DMS 273 treated with DMSO at 0.1 percent for 48 hours (cell line): ENCODE data around the gene WNK4.
"Not testable (repeated sequence)": the region's sequence is repeated elsewhere in the genome, so short reads cannot be mapped to it uniquely, and the experiment has no call there.

Experiments
- DNase-seq: peaks from one replicate; lab custom pipeline; 2025; lab: John Stamatoyannopoulos, UW

Gene WNK4

DNA sequence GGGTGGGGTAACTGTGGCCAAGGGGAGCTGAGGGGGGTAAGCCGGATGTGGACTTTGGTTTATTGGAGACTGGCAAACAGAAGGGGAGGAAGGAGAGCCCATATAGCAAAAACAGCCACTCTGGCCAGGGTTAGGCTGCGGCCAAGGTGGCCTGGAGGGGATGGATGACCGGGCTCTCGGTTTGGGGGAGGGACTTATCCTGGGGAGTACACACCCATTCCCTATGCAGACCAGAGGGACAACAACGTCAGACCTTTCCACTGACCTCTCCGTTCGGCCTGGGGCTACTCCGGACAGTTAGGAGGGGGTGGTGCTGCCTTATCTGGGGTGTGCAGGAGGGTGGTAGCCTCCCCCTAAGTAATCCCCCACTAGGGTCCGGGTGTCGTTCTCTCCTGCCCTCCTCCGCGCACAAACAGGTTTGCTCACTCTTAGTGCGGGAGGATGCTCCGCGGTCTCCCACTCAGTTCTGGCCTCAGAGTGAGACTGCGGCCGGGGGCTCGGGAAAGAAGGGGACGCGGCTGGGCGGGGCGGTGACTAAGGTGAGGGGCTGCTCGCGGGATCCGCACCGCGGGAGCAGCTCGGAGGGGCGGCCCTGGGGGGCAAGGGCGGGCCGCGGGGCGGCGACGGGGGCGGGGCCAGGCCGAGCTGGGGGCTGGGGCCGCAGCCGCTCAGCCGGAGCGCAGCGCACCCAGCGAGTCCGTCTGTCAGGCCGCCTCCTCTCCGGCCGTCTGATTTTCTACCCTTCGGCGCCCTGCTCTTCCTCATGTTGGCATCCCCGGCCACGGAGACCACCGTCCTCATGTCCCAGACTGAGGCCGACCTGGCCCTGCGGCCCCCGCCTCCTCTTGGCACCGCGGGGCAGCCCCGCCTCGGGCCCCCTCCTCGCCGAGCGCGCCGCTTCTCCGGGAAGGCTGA lies at the start of gene WNK4:
WNK4 (plus strand) TSS at position 675 of the 915 bp plus-strand sequence; CDS start at position 764, 89 bp downstream.
- DNase-seq: no peak

DNA sequence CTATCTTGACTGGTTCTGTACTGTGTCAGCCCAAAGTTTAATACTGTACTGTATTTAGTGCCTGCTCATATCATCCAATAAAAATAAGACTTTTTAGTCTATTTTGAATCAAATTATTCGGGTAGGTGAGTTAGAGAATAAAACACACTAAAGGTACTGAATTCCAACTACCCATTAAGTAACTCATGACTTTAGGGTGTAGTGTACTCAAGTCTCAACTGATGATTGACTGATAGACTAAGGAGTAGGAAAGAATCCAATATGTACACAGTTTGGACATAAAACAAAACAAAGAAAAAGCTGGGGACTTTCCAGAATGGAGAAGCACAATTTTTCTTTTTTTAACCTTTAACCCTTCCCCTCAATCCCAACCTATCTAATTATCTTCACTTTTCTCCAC lies 39.7 kb upstream of the WNK4 start:
- no peak for DNase-seq

DNA sequence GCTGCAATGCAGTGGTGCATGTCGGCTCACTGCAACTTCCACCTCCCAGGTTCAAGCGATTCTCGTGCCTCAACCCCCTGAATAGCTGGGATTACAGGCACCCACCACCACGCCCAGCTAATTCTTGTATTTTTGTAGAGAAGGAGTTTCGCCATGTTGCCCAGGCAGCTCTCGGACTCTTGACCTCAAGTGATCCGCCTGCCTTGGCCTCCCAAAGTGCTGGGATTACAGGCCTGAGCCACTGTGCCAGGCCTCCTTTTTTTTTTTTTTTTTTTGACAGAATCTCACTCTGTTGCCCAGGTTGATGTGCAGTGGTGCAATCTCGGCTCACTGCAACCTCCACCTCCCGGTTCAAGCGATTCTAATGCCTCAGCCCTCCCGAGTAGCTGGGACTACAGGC lies 37.5 kb upstream of the WNK4 start:
- DNase-seq: not testable (repeated sequence)

DNA sequence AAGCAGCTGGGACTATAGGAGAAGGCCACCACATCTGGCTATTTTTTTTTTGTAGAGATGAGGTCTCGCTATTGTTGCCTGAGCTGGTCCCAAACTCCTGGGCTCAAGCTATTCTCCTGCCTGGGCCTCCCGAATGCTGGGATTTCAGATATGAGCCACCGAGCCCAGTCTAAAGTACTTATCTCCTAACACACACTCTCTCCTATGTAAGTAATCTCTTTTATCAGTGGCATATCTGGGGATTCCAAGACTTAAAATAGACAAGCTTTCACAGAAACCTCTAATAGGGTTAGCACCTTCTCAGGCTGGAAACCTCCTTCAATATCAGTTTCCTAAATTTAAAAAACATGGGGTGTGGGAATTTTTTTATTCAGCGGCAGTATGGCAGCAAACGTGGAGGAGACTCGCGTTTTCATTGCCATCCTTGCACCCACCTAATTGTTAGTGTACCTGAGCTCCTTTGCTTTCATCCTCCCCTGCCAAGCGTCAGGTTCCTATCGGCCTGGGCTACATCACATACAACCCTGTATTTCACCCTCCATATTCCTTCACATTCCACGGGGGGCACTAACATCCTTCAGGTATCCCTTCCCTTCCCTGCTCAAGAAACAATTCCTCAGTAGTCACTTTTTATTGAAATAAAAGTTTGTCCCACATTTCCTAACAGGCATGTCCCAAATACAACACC lies 36.7 kb upstream of the WNK4 start:
- no peak for DNase-seq

DNA sequence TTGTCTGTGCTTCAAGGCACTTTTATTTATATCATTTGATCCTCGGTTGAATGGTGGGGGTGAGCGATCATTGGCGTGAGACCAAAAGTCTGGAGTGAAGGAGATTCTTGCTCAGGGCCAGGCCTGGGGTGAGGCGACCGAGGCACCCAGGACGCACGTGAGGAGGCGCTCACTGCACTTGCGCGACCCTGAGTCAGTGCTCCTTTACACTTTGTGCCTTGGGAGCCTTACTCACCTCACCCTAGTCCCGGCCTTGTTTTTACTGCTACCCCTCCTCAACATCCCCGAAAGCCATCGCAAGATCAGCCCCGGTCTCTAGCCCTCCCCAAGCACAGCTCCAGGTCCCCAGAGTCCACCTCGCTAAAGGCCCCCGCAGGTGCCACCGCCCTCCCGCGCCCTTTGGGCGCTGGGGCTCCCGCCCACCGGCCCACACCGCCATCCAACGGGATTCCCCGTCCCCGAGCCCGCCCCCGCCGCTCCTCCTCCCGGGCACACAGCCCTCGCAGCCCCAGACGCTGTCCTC lies 36.1 kb upstream of the WNK4 start:
- DNase-seq: no peak

DNA sequence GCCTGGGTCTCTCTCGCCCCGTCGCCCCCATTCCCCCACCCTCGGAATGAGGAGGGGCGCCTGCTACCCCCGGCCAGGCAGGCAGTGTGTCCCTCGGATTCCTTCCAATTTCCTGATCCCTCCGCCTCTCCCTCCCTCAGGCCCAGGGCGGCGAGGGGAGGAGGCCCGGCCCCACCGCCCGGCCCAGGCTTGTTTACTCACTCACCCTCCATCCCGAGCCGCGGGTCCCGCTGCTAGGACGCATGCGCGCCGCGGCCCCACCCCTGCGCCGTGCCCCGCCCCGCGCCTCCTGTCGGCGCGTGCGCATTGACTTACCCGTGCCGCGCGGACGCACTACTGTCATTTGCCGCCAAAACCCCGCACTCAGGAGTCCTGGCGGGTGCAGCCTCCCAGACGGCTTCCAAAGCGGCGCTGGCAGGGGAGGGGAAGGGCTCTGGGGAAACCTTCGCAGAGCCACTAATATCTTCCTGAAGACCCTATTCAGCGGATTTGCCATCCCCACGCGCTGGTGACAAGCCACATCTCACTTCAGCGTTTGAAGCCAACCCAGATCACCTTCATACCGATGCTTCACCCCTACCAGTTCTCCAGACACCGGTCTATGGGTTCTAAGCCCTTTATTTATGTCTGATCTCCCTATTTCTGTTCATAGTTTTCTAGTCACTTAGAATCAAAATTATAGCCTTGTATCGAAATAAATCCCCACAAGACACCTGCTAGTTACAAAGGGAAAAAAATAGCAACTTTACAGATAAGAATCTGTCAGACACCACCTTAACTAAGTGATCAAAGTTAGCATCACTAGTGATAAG lies 35.4 kb upstream of the WNK4 start, which contains the start of gene EZH1:
EZH1 (minus strand) TSS at position 235 of the 812 bp plus-strand sequence. CDS start 16,099 bp downstream, outside the sequence.
- peak; percentile 66 for DNase-seq

DNA sequence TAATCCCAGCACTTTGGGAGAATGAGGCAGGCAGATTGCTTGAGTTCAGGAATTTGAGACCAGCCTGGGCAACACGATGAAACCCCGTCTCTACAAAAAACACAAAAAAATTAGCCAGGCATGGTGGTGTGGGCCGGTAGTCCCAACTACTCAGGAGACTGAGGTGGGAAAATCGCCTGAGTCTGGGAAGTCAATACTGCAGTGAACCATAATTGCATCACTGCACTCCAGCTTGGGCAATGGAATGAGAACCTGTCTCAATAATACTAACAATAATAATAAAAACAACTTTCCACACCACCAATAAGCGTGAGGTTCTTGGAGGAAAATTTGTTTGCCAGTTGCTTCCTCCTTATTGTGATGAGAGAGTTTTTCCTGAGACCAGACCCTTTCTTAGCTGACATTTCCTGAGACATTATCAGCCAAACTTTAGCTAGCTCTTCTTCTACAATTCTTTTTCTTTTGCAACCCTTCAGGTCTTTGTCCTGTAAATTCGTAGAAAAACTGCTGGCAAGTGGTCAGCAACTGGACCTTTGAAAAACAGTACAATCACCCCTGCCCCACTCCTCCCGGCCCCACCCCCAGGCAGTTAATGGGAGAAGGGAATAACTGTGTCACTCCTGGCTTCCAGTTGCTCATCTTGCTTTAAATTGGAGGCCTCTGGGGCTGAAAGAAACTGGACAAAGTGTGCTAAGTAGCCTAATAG lies 32.1 kb upstream of the WNK4 start:
- DNase-seq: no peak

DNA sequence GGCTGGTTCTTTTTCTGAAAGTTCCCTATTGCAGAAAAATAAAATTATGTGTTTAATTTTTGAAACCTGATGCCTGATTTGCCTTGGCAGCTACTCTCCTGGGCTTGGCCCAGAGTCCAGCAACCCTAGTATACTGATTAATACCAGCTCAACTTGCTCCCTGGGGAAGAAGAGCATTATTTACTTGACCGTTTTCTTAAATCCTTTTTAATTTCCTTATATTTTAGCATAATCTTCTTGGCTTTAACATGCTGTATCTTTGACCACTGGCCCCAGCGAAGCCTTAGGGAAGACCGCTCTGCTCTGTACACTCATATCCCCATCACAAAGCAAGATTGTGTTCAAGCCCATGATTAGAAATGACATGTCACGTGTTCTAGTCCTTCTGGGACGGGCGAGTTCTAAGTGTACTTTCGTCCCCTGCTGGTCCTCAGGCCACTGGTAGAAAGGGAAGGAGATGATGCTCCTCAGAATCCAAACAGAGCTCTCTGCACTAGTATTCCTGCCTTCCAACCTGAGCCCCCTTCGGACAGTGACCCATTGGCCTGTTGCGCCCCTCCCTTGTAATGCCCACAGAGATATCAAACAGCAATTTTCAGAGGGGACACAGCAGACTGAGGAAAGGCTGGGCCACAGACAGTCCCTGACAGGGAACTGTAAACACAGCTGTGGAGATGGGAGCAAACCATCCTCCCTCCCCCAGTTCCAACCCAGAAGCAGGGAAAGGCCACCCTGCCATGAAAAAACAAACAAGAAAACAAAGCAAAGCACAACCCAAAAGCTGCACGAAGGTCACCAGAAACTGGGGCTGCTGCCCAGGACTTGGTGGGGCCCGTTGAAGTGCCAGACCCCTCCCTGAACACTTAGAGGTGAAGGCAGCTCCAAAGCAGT lies 31.3 kb upstream of the WNK4 start:
- DNase-seq: no peak

DNA sequence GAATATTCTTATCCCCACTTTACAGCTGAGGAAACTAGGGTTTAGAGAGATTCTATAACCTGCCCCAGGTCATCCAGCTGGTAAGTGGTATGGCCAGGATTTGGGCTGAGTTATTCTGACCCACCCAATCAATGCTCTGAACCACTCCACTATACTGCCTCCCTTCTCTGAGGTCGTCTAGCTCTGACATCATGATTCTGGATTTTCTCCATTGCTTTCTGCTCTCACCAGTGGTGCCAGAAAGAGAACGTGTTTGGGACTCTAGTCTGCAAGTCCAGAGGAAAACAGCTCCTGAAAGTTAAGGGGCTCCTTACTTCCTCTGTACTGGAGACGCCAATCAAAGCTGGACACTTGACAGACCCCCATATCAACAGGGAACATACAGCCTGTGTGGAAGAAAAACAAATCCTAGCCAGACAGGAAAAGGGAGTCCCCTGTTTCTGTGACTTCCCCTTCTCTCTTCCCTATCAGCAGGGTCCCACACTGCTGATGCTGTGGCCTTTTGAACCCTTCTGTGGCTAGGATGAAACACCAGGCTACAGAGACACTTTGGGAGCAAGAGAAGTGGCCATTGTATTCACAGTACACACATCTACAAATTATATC lies 29.6 kb upstream of the WNK4 start:
- no peak for DNase-seq

DNA sequence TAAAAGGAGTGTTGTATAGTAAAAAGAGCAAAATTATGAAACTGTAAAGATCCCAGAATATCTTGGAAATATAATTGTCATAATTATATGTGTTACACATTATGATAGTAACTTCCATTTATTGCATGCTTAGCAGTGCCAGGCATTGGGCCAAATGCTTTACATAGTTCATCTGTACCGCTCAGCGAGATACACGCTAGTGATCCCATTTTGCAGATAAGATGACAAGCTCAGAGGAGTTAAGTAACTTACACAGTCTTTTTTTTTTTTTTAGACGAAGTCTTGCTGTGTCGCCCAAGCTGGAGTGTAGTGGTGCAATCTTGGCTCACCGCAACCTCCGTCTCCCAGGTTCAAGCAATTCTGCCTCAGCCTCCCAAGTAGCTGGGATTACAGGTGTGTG lies 28.8 kb upstream of the WNK4 start:
- DNase-seq: no peak

DNA sequence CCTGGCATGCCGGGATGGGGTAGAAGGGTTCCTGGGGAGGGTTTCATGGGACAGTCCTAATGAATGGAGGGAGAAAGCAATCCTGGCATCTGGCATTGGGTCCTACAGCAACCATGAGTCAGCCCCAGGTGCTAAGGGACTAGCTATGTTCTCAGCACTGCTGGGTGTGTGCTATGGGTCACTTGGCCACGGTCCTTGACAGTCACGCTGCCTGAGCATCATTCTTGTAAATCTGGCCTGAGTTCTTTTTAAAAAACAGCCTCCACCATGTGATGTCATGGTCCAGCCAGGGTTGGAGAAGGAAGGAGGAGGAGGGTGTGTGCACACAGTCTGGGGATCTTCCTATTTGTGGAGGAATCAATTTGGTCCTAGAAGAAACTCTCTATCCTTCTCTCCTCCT lies 25.6 kb upstream of the WNK4 start:
- no peak for DNase-seq

DNA sequence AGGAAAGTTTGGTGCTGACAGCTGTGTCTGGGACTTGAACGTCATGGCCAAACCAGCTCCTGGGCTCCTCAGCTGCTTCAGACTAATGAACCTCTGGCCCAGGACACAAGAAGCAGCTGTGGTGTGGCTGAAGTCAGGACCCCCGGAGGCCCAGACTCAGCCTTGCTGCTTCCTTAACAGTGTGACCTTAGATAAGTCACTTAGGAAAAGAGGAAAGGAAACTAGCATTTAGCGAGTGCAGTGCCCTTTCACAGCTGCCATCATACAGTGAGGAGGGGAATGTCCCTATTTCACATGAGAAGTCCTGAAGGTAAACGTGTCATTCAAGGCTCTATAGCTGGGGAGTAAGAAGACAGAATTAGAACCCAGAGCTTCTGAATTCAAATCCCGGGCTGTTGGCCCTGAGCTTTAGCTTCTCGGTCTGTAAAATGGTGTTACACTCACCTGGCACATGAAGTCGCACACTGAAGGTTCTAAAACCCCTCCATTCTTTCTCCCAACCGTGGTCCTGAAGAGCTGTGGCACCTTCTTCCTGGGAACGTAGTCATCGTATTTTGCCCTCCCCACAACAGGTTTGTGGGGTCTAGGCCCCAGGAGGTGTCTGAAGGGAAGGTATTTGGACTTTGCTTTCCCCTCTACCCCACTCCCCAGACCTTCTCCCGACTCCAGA lies 20.3 kb upstream of the WNK4 start:
- DNase-seq: no peak

DNA sequence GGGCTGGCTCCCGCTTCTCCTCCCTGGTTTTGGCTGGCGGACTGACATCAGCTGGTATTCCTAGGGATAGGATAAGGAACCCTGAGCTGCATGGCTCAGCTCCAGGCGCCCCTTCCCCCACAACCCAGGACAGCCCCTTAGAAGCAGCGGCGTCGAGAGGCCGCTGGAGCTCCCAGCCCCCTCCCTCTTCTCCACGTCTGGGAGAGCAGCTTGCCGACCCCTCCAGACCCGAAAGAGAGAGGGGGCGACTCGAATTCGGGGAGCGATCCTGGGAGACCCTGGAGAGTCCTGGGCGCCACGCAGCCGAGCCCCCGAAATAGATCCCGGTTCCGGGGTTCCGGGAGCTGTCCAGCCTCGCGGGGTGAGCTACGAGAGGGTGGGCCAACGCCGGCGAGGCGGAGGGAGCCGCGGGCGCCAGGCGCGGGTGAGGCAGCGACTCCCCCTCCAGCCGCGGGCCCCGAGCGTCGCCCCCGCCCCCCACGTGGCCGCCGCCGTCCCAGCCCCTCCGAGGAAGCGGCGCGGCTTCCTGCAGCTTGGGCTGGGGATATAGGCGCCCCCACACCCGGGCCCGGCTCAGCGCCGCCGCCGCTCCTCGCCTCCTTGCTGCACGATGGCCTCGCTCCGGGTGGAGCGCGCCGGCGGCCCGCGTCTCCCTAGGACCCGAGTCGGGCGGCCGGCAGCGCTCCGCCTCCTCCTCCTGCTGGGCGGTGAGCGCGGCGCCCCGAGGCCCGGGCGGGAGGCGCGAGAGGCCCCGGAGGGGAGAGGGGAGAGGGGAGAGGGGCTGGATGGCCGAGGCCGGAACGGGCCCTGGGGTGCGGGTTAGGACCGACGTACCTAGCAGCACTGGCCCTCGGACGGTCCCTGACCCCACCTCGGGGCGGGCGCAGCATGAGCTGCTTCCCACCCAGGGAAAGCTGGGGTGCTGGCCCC lies 19.5 kb upstream of the WNK4 start, which contains the start of gene RAMP2:
RAMP2 (plus strand) TSS at position 576 of the 930 bp plus-strand sequence; CDS start at position 611, 35 bp downstream.
- DNase-seq: no peak

DNA sequence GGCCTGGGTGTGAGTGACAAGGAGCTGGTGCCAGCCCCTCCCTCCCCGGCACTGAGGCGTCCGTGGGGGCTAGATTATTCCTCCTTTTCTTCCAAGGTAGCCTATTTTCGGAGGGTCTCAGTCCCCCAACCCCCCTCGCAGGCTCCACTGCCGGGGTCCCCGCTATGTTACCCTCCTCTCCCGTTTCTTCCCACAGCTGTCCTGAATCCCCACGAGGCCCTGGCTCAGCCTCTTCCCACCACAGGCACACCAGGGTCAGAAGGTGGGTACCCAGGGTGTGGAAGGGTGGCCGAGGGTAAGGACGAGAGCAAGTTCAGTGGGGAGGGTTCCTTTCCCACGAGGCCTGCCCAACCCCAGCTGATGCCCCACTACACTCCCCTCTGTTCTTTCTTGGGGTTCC lies 18.8 kb upstream of the WNK4 start:
- DNase-seq: no peak

DNA sequence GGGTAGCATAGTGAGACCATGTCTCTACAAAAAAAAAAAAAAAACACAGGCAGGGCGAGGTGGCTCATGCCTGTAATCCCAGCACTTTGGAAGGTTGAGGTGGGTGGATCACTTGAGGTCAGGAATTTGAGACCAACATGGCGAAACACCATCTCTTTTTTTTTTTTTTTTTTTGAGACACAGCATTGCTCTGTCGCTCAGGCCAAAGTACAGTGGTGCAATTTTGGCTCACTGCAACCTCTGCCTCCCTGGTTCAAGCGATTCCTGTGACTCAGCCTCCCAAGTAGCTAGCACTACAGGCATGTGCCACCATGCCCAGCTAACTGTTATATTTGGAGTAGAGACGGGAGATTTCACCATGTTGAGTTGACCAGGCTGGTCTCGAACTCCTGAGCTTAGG lies 14.3 kb upstream of the WNK4 start:
- DNase-seq: no peak

DNA sequence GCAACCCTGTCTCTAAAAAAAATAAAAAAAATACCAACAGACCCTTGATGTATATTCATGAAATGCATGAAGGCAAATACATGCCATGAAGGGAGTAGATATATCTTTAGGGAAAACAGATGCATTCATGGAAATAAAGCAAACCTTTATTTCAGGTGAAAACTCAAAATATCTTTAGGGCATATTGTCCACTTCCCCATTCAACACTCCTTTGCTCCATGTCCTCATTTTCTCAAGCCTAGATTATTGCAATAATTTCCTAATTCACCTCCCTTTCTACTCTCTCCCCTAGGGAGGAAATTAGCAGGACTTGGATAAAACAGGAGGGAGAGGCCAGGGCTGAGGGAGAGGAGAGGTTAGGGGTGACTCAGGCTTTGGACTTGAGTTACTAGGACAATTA lies 12.9 kb upstream of the WNK4 start:
- DNase-seq: no peak

DNA sequence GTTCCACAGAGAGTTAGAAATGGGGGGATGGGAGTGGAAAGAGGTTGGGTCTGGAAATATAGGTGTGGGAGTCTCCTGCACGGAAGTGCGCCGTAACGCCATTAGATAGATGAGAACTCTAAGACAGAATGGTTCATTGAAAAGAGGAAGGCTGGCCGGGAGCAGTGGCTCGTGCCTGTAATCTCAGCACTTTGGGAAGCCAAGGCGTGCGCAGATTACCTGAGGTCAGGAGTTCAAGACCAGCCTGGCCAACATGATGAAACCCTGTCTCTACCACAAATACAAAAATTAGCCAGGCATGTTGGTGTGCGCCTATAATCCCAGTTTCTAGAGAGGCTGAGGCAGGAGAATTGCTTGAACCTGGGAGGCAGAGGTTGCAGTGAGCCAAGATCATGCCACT lies 12.4 kb upstream of the WNK4 start:
- not testable (repeated sequence) for DNase-seq

DNA sequence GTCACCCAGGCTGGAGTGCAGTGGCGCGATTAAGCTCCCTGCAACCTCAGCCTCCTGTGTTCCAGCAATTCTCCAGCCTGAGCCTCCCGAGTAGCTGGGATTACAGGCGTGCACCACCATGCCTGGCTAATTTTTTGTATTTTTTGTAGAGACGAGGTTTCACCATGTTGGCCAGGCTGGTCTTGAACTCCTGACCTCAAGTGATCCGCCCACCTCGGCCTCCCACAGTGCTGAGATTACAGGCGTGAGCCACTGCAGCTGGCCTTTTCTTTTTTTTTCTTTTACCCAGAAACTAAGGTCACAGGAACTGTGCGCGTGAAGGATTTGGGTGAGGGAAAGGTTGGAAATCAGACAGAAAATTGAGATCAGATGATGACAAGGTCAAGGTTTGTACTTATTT lies 10.4 kb upstream of the WNK4 start:
- DNase-seq: not testable (repeated sequence)
